Muscle of leg (tissue), 11 donors: ENCODE measurements around the gene CCL23. TPM values are rescaled to one million over a fixed set of nuclear protein-coding genes. Genes with fewer than 3 reads are reported as not detected.
"Not testable (repeated sequence)": the region's sequence is repeated elsewhere in the genome, so short reads cannot be mapped to it uniquely, and the experiment has no call there.

ENCODE experiments used
- DNase-seq: peaks from one replicate; pipeline ENCODE4 v3.0.0; 2013
- H3K27ac ChIP-seq: one replicate; pipeline ENCODE4 v1.5.1; 2013; ENCODE audit warnings: mild to moderate bottlenecking, low read length, control low read depth
- H3K27me3 ChIP-seq: one replicate; pipeline ENCODE4 v1.6.1; 2013; ENCODE audit warnings: low read length; ENCODE audit not compliant: control insufficient read depth, insufficient read depth
- H3K36me3 ChIP-seq: one replicate; pipeline ENCODE4 v1.6.1; 2013; ENCODE audit warnings: low read length; ENCODE audit not compliant: control insufficient read depth, insufficient read depth
- H3K4me1 ChIP-seq: one replicate; pipeline ENCODE4 v1.6.1; 2013; ENCODE audit warnings: low read length; ENCODE audit not compliant: control insufficient read depth, insufficient read depth
- H3K4me3 ChIP-seq: one replicate; pipeline ENCODE4 v1.5.1; 2013; ENCODE audit warnings: low read length, control low read depth
- H3K9me3 ChIP-seq: replicated peaks from 2 replicates; pipeline ENCODE4 v1.6.1; 2013; ENCODE audit warnings: low read depth, low read length; ENCODE audit not compliant: control insufficient read depth
- WGBS: methylation state at CpG from one replicate; pipeline ENCODE4 v1.1.5; 2013; ENCODE audit warnings: missing lambda C conversion rate; ENCODE audit not compliant: insufficient coverage; 5-methylcytosine and 5-hydroxymethylcytosine counted together
- polyA plus RNA-seq, 8 donors: library from polyadenylated mRNA; unstranded; fragments of 120-200 nt; gene quantifications; one replicate each; pipeline versions ENCODE4 v1.2.1 to v1.2.3, GENCODE V29; 2013; ENCODE audit warnings: inconsistent platforms in 1 of 8, low replicate concordance in 1 of 8; ENCODE audit not compliant: insufficient read length in 8 of 8, insufficient read depth in 1 of 8
- total RNA-seq: library from RNA; stranded (reverse); fragments of 120-200 nt; gene quantifications from one replicate; pipeline ENCODE4 v1.2.4, GENCODE V29; 2013

CCL23 gene
- total and polyA plus RNA-seq, 9 donors = 1.00 TPM; not detected in 8

DNA sequence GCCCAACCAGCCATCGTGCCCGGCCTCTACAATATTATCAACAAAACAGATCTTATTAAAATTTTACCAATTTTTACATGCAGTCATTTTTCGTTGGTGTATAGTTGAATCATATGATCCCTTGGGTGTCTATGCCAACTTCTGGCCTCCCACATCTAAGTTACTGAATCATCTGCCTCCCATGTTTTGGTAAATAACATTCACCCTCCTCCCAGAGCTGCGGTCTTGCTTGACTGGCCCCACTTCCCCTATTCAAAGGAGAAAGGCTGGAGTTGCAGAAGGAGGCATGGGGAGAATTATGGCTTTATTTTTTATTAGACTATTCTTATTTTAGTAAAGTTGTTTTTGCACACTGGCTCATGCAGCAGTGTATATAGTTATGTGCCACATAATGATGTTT, 18.5 kb upstream of the CCL23 start:
- H3K27me3 ChIP-seq = no peaks in the 10 kb centered on the region
- no CpG with 5 or more reads among the region's 4 CpGs for WGBS
- H3K4me1 ChIP-seq = no peaks in the 10 kb centered on the region
- no peak overlapping the region for H3K4me3 ChIP-seq
- H3K9me3 ChIP-seq = no peaks in the 10 kb centered on the region
- DNase-seq = peak; percentile 12
- no peak overlapping the region for H3K27ac ChIP-seq
- H3K36me3 ChIP-seq = no peaks in the 10 kb centered on the region

DNA sequence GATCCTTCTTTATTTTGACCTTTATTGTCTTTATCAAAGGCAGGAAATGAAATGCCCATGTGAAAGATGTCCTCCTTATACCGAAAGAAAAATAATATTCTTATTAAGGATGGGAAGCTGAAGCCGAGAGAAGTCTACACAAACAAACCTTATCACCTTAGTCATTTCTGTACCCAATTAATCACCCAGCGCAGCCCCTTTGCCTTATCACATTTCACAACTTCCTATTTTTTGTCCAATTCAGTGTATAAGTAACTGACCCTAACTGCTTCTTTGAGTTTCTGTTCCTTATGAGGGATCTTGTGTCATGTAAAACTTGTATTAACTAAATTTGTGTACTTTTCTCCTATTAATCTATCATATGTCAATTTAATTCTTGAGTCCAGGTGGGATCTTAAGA, 16.4 kb upstream of the CCL23 start:
- Histone ChIP-seq H3K27ac (no peak overlapping the region), H3K4me3 (no peak overlapping the region), H3K36me3 (no peaks in the 10 kb centered on the region), H3K4me1 (no peaks in the 10 kb centered on the region), H3K27me3 (no peaks in the 10 kb centered on the region), H3K9me3 (no peaks in the 10 kb centered on the region)
- 80% methylated on average over 1 of the region's 3 CpGs for WGBS
- DNase-seq = peak; percentile 19

DNA sequence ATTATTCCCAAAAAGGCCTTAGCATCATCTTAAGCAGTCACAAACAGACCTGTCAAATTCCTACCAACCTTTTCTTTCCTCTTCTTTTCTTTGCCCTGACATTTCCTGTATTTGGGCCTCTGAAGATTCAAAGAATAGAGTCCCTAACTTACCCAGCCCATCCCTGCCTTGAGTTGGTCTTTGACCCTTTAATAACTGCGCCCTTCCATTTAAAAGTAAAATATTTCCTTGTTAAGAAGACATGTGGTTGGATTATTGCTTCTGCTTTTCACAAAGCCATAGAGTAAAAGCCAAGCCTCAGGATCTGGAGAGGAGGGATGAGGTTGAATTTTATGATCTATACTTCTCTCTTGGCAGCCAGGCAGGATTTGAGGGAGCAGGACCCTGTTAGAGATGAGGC, 13.2 kb upstream of the CCL23 start:
- Histone ChIP-seq H3K27ac (no peak overlapping the region), H3K36me3 (no peaks in the 10 kb centered on the region), H3K27me3 (no peaks in the 10 kb centered on the region), H3K9me3 (no peaks in the 10 kb centered on the region), H3K4me1 (no peaks in the 10 kb centered on the region), H3K4me3 (no peak overlapping the region)
- no CpG with 5 or more reads among the region's 1 CpG for WGBS
- DNase-seq = no peak

DNA sequence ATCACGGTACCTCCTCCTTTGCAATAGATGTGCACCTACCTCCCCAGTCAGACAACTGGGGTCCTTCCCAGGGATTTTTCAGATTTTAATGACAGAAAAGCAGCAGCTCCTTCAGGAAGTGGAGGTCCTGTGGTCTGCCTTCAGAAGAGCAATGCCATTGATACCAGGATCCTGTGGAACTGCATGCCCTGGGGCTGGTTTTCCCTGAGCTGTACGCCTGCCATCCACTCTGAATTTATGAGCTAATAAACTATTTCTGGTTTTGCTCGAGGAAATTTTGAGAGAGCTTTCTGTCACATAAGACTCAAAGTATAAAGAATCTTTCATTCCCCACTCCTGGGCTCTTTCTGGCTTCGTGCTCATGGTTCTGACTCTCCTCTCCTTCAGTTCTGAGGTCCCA, 10.0 kb upstream of the CCL23 start:
- no peaks in the 10 kb centered on the region for H3K4me1 ChIP-seq
- 33% methylated on average over 2 of the region's 4 CpGs for WGBS
- no peak overlapping the region for H3K27ac ChIP-seq
- no peaks in the 10 kb centered on the region for H3K9me3 ChIP-seq
- H3K27me3 ChIP-seq = no peaks in the 10 kb centered on the region
- DNase-seq = no peak
- no peaks in the 10 kb centered on the region for H3K36me3 ChIP-seq
- H3K4me3 ChIP-seq = no peak overlapping the region

DNA sequence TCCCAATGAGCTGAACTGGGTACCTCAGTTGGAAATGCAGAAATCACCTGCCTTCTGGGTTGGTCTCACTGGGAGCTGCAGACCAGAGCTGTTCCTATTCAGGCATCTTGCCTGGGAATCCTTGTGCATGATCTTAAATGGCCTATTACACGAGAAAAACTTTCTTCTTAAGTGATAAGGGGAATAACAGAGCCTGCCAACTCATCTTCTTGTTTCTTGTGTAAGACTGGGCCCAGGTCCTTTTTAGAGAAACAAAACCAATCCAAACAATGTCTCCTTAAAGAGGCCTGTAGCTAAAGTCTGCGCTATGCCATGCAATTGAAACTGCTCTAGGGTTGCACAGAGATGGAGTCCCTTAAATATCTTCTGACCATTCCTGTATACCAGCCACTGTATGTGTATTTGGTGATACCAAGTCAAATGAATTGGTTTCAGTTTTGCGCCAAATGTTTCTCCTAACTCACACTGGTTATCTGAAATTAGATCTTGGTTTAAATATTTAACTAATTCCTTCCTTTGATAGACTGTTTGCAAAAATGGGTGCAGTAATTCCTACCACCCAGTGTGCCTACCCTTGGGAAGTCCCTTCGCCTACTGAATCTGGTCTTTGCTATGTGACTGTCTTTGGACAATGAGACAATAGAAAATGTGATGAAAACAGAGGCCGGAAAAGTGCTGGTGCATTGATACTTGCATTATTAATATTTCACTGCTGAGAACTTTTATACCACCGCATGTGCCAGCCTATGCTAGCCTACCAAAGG, 6.5 kb upstream of the CCL23 start:
- H3K27ac ChIP-seq = no peak overlapping the region
- no peaks in the 10 kb centered on the region for H3K27me3 ChIP-seq
- no peaks in the 10 kb centered on the region for H3K4me1 ChIP-seq
- H3K9me3 ChIP-seq = no peaks in the 10 kb centered on the region
- DNase-seq = no peak
- H3K4me3 ChIP-seq = no peak overlapping the region
- 60% methylated on average over 1 of the region's 6 CpGs for WGBS
- no peaks in the 10 kb centered on the region for H3K36me3 ChIP-seq

DNA sequence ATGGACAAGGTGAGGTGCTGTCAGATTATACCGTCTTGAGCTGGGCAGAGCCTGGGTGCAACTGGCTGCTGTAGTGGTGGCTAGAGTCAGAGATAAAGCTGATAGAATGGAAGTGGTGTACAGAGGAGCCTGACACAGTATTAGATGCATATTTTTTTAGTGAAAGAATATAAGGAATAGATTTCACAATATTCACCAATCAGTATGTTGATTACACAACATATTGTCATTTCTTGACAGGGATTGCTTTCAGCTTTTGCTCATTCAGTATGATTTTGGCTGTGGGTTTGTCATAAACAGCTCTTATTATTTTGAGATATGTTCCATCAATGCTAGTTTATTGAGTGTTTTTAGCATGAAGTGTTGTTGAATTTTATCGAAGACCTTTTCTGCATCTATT, 1.7 kb upstream of the CCL23 start:
- Histone ChIP-seq H3K4me3 (no peak overlapping the region), H3K36me3 (no peaks in the 10 kb centered on the region), H3K4me1 (no peaks in the 10 kb centered on the region), H3K27ac (no peak overlapping the region), H3K27me3 (no peaks in the 10 kb centered on the region), H3K9me3 (no peaks in the 10 kb centered on the region)
- no peak for DNase-seq
- WGBS = 78% methylated on average over 1 of the region's 2 CpGs

DNA sequence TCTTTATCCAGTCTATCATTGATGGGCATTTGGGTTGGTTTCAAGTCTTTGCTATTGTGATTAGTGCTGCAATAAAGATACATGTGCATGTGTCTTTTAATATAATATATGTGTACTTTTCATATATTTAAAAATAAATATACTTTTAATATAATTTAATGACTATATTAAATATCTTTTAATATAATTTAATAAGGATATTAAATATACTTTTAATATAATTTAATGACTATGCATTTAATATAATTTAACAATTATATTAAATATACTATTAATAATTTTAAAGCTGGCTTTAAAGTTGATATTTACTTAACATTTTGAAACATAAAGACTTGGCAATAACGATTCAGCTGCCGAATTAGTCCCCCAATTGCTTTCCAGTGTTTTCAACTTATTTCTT, 1.2 kb downstream of the CCL23 start:
- no CpG with 5 or more reads among the region's 2 CpGs for WGBS
- peaks cover 4% of the 10 kb centered on the region for H3K9me3 ChIP-seq

DNA sequence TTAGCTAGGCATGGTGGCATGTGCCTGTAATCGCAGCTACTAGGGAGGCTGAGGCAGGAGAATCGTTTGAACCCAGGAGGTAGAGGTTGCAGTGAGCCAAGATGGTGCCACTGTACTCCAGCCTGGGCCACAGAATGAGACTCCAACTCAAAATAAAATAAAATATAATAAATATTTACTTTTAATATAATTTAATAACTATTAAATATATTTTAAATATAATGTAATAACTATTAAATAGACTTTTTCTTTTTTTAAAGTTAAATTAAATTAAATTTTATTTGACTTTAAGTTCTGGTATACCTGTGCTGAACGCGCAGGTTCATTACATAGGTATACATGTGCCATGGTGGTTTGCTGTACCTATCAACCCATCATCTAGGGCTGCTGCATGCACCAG, 1.9 kb downstream of the CCL23 start:
- WGBS = no CpG with 5 or more reads among the region's 4 CpGs
- not testable (repeated sequence) for H3K27ac ChIP-seq, H3K4me1 ChIP-seq, H3K4me3 ChIP-seq, H3K36me3 ChIP-seq, H3K9me3 ChIP-seq, DNase-seq, H3K27me3 ChIP-seq

More for the DNA sequence above, 1.2 kb downstream of the CCL23 start:
- Histone ChIP-seq H3K27me3 (no peaks in the 10 kb centered on the region), H3K36me3 (no peaks in the 10 kb centered on the region), H3K27ac (no peak overlapping the region), H3K4me1 (no peaks in the 10 kb centered on the region), H3K4me3 (no peak overlapping the region)
- DNase-seq = no peak

DNA sequence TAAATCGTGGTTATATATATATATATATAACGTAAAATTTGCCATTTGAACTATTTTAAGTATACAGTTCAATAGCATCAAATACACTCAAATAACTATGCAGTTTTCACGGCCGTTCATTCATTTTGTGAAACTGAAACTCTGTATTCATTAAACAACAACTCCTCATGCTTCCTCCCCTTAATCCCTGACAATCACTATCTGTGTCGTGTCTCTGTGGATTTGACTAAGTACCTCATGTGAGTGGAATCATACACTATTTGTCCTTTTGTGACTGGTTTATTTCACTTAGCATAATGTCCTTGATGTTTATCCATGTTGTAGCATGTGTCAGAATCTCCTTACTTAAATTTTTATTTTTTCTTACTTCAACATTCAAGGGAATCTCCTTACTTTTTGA, 2.8 kb downstream of the CCL23 start:
- peaks cover 8% of the 10 kb centered on the region for H3K9me3 ChIP-seq
- H3K36me3 ChIP-seq = no peaks in the 10 kb centered on the region
- no peak overlapping the region for H3K27ac ChIP-seq
- no peaks in the 10 kb centered on the region for H3K27me3 ChIP-seq
- no peak overlapping the region for H3K4me3 ChIP-seq
- H3K4me1 ChIP-seq = no peaks in the 10 kb centered on the region
- 100% methylated on average over 1 of the region's 5 CpGs for WGBS
- DNase-seq = no peak

DNA sequence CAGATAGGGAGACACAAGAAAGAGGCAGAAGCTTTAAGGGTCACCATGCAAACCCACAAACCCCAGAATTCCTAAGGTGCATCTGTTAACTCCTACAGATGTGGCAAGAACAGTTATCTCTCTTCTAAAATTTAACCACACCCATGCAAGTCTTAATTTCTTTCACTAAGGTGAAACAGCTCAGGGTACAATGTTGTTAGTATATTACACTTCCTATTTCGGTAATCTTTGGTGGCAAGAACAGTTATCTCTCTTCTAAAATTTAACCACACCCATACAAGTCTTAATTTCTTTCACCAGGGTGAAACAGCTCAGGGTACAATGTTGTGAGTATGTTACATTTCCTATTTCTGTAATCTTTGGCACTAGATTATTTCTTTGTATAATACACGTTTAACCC, 6.6 kb downstream of the CCL23 start:
- no peak overlapping the region for H3K27ac ChIP-seq
- no peak overlapping the region for H3K4me3 ChIP-seq
- no peaks in the 10 kb centered on the region for H3K4me1 ChIP-seq
- no peaks in the 10 kb centered on the region for H3K27me3 ChIP-seq
- no peak for DNase-seq
- whole genome bisulfite sequencing = no CpG with 5 or more reads among the region's 2 CpGs
- H3K36me3 ChIP-seq = no peaks in the 10 kb centered on the region
- H3K9me3 ChIP-seq = peaks cover 18% of the 10 kb centered on the region
